Measurements from ENCODE around the gene UPK2. TPM values are rescaled to one million over a fixed set of nuclear protein-coding genes. Genes with fewer than 3 reads are reported as not detected.

The UPK2 gene
- total and polyA plus RNA-seq, 2 of the 13 experiments (the other 11 are each of a cell fraction or from before 2014, with no cell fraction given): not detected

- TF ChIP-seq ZFP91 (CRISPR knock-in tag; IDR thresholded peaks at IDR 0.05; ENCODE audit: borderline replicate concordance) (no peak; the same call in 1 of the 2 replicates), ZNF790 (CRISPR knock-in tag; IDR thresholded peaks at IDR 0.05; ENCODE audit: borderline replicate concordance) (no peak), BORCS8-MEF2B (CRISPR knock-in tag; IDR thresholded peaks at IDR 0.05) (0 out of 2 replicates have a peak, but pooled peaks have one; percentile 29), KLF13 (CRISPR knock-in tag; IDR thresholded peaks at IDR 0.05) (no peak), ZC3H13 (CRISPR knock-in tag; IDR thresholded peaks at IDR 0.05) (no peak), ESRRA (CRISPR knock-in tag; IDR thresholded peaks at IDR 0.05; ENCODE audit: low read depth) (no peak), ZNF580 (CRISPR knock-in tag; IDR thresholded peaks at IDR 0.05; ENCODE audit: borderline replicate concordance, low read depth) (peak; percentile 61; the same call in 1 of the 2 replicates), U2AF1 (optimal IDR thresholded peaks at IDR 0.05; ENCODE audit: low read depth, low read length) (no peak), ZNF589 (CRISPR knock-in tag; conservative IDR thresholded peaks at IDR 0.05) (no peak), ZNF263 (CRISPR knock-in tag; IDR thresholded peaks at IDR 0.05) (no peak), MTA1 (CRISPR knock-in tag; IDR thresholded peaks at IDR 0.05; ENCODE audit: borderline replicate concordance) (no peak), LRRFIP1 (CRISPR knock-in tag; conservative IDR thresholded peaks at IDR 0.05) (no peak), ZBTB7A (CRISPR knock-in tag; IDR thresholded peaks at IDR 0.05) (no peak), ZNF343 (CRISPR knock-in tag; IDR thresholded peaks at IDR 0.05) (no peak), ZNF788 (CRISPR knock-in tag; IDR thresholded peaks at IDR 0.05; ENCODE audit: borderline replicate concordance) (no peak), KDM5B (CRISPR knock-in tag; IDR thresholded peaks at IDR 0.05; ENCODE audit: borderline replicate concordance) (no peak; the same call in 1 of the 2 replicates), HMGXB4 (CRISPR knock-in tag; IDR thresholded peaks at IDR 0.05; ENCODE audit: borderline replicate concordance in 1 of 2, low read depth in 1 of 2) (peak; percentile 20 to 58; a peak in 1 of 4 replicates), THAP11 (CRISPR knock-in tag; IDR thresholded peaks at IDR 0.05) (peak; percentile 35; the same call in 1 of the 2 replicates), ZNF3 (CRISPR knock-in tag; IDR thresholded peaks at IDR 0.05) (no peak), CBFB (CRISPR knock-in tag; IDR thresholded peaks at IDR 0.05) (no peak), SKI (IDR thresholded peaks at IDR 0.05; ENCODE audit: partially characterized antibody) (no peak)
Observed at GRCh38 chr11:118956094-118956846, at the start of gene UPK2 (continued).

Measured in HepG2 (cell line).